HL-60 (cell line): ENCODE data around the gene MAPK8IP2.

Source experiments
- DNase-seq, 2 experiments: peaks; one replicate each; pipeline ENCODE4 v3.0.0-alpha.2; 2010 to 2020; ENCODE audit warnings: low read depth in 1 of 2, low spot score in 1 of 2
- H3K27ac ChIP-seq: fragments of 250-450 bp; sonication (Bioruptor Pico); replicated peaks from 2 replicates; pipeline ENCODE4 v1.5.1; 2020; ENCODE audit warnings: mild to moderate bottlenecking, moderate library complexity
- H3K27me3 ChIP-seq: fragments of 250-450 bp; sonication (Bioruptor Pico); 2 replicates; pipeline ENCODE4 v1.5.1; 2021; ENCODE audit warnings: mild to moderate bottlenecking, moderate library complexity; ENCODE audit not compliant: insufficient read depth, poor library complexity, severe bottlenecking
- H3K4me3 ChIP-seq: replicated peaks from 2 replicates; pipeline ENCODE4 v1.5.1; 2011; ENCODE audit warnings: mild to moderate bottlenecking, control low read depth, low read length; ENCODE audit not compliant: insufficient read depth
- CTCF ChIP-seq: IDR thresholded peaks from one replicate; pipeline ENCODE4 v1.5.1; 2011; ENCODE audit warnings: low read length, control low read depth, inconsistent platforms; ENCODE audit not compliant: insufficient read depth
- GABPA ChIP-seq: IDR thresholded peaks from 2 replicates; pipeline ENCODE4 v1.6.1; 2012; ENCODE audit warnings: low read depth
- POLR2AphosphoS5 ChIP-seq: IDR thresholded peaks from 2 replicates; pipeline ENCODE4 v1.6.1; 2012; ENCODE audit warnings: low read depth
- REST ChIP-seq: IDR thresholded peaks from 2 replicates; pipeline ENCODE4 v1.6.1; 2012; ENCODE audit warnings: low read depth; ENCODE audit not compliant: insufficient replicate concordance
- SPI1 ChIP-seq: IDR thresholded peaks from 2 replicates; pipeline ENCODE4 v1.6.1; 2012; ENCODE audit warnings: low read depth, mild to moderate bottlenecking, borderline replicate concordance
- long read RNA-seq: library from polyadenylated mRNA; unstranded; transcript quantifications from one replicate; pipeline ENCODE4 v2.0.0, GENCODE V29; 2020

The MAPK8IP2 gene
- long read RNA-seq, partial matches to known transcripts = 1 of 1 reads
- long read RNA-seq, other reads (novel, unspliced or antisense) = 0 of 1 reads

GRCh38 chr22:50600538-50600937 lies at the start of gene MAPK8IP2:
Gene MAPK8IP2 (plus strand): TSS chr22:50600793. CDS start chr22:50600819, 26 bp downstream.
- no peak within 1 kb of the TSS for H3K4me3 ChIP-seq
- no peak within 1 kb of the TSS for H3K27ac ChIP-seq
- no peak for DNase-seq
- H3K27me3 ChIP-seq = peaks cover 25% of the 10 kb centered on the region
- TF ChIP-seq CTCF (no peak), POLR2AphosphoS5 (no peak), SPI1 (no peak), GABPA (no peak), REST (no peak)

- TF ChIP-seq CTCF (no peak), POLR2AphosphoS5 (no peak), GABPA (no peak), SPI1 (no peak), REST (no peak)
Observed at GRCh38 chr22:50551160-50551752, 49.3 kb upstream of the MAPK8IP2 start.

GRCh38 chr22:50553310-50553709 lies 47.3 kb upstream of the MAPK8IP2 start:
- H3K27ac ChIP-seq = no peak overlapping the region
- H3K4me3 ChIP-seq = no peak overlapping the region
- TF ChIP-seq CTCF (no peak), GABPA (no peak), POLR2AphosphoS5 (no peak), REST (no peak), SPI1 (no peak)
- DNase-seq = no peak
- H3K27me3 ChIP-seq = no peaks in the 10 kb centered on the region

More at GRCh38 chr22:50551160-50551752, 49.3 kb upstream of the MAPK8IP2 start:
- H3K4me3 ChIP-seq = no peak overlapping the region
- no peak overlapping the region for H3K27ac ChIP-seq
- no peak for DNase-seq
- H3K27me3 ChIP-seq = no peaks in the 10 kb centered on the region
